ENCODE measurements around the gene ENTPD6. TPM values are rescaled to one million over a fixed set of nuclear protein-coding genes. Genes with fewer than 3 reads are reported as not detected.
A peak's percentile ranks its signal among the peaks of the same experiment; 100 is the strongest.

Gene ENTPD6
- total RNA-seq, 1 donor from 2014 or later, result 106 TPM

DNA sequence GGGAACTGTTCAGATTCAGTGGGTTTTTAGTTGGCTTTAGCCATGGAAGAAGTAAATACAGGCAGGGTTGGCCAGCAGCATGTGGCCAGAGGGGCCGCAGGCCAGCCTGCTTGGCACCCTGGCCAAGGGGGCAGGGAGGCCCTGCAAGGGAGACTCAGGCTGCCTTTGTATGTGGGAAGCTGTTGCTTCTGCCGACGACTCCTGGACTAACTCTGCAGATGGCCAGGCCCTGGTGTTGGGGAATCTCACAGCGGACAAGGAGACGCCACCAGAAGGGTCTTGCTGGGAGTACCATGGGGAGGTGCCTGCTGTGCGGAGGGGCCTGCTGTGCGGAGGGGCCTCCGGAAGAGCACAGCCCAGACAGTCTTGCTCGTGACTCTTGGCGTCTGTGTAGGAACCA, 77.5 kb downstream of the ENTPD6 start:
- peaks cover 92% of the 10 kb centered on the region for H3K36me3 ChIP-seq
- H3K27me3 ChIP-seq (ENCODE audit: low read depth), result no peaks in the 10 kb centered on the region
- H3K9me3 ChIP-seq (replicated peaks), result no peaks in the 10 kb centered on the region
- no peak overlapping the region for H3K4me3 ChIP-seq
- TF ChIP-seq, protein P1, sequence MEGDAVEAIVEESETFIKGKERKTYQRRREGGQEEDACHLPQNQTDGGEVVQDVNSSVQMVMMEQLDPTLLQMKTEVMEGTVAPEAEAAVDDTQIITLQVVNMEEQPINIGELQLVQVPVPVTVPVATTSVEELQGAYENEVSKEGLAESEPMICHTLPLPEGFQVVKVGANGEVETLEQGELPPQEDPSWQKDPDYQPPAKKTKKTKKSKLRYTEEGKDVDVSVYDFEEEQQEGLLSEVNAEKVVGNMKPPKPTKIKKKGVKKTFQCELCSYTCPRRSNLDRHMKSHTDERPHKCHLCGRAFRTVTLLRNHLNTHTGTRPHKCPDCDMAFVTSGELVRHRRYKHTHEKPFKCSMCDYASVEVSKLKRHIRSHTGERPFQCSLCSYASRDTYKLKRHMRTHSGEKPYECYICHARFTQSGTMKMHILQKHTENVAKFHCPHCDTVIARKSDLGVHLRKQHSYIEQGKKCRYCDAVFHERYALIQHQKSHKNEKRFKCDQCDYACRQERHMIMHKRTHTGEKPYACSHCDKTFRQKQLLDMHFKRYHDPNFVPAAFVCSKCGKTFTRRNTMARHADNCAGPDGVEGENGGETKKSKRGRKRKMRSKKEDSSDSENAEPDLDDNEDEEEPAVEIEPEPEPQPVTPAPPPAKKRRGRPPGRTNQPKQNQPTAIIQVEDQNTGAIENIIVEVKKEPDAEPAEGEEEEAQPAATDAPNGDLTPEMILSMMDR (IDR thresholded peaks at IDR 0.05; ENCODE audit: borderline replicate concordance), result no peak
- peak; percentile 14 for DNase-seq
- H3K27ac ChIP-seq (replicated peaks), result peak overlapping the region; percentile 87
- peaks cover 92% of the 10 kb centered on the region for H3K4me1 ChIP-seq
- intact Hi-C loops (cut with micrococcal nuclease), result no loop called here

DNA sequence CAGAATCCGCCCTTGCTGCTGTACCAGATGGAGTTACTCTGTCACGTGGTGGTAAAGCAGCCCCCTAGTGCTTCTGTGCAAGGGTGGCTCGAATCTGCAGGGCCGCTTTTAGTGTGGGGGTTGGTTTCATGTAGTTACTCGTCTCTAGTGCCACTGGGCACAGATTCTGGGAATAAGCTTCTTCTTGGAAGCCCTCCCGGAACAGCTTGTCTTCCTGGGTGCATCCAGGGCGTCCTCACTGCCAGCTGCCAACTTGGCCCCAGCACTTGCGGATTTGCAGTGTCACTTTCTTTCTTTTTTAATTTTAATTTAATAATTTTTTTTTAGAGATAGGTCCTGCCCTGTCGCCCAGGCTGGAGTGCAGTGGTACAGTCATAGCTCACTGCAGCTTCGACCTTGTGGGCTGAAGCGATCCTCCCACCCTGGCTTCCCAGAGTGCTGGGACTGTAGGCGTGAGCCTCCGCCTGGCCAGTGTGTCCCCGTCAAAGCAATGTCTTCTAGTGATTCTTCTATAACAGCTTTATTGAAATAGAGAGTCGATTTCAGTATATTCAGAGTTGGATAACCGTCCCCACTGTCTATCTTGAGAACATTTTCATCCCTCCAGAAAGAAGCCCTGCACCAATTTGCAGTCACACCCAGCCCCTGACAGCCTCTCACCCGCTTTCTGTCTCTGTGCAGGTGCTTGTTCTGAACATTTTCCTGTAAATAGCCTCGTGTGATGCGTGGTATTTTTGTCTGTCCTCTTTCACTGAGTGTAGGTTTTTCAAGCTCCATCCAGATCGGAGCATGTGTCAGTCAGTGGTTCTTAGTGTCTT, 78.2 kb downstream of the ENTPD6 start:
- H3K9me3 ChIP-seq (replicated peaks), result no peaks in the 10 kb centered on the region
- intact Hi-C loops (cut with micrococcal nuclease), result no loop called here

DNA sequence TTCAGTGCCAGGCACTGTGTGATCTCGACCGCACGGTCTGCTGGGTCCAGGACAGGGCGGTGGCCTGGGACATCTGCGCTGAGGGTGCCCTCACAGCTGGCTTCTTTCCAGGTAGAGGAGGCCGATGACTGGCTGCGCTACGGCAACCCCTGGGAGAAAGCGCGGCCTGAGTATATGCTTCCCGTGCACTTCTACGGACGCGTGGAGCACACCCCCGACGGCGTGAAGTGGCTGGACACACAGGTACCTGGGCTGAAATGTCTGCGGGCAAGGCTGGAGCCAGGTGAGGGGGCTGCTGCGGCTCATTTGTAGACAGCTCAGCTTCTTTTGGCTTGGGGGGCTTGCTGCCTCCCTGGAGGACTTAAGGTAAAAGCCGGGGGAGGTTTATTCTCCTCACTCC, 79.0 kb downstream of the ENTPD6 start:
- peak overlapping the region; percentile 87 for H3K27ac ChIP-seq (replicated peaks)
- no peaks in the 10 kb centered on the region for H3K9me3 ChIP-seq (replicated peaks)
- TF ChIP-seq, protein P1 (IDR thresholded peaks at IDR 0.05; ENCODE audit: borderline replicate concordance), result no peak
- no peak overlapping the region for H3K4me3 ChIP-seq
- peaks cover 95% of the 10 kb centered on the region for H3K36me3 ChIP-seq
- peaks cover 92% of the 10 kb centered on the region for H3K4me1 ChIP-seq
- no peaks in the 10 kb centered on the region for H3K27me3 ChIP-seq (ENCODE audit: low read depth)
- intact Hi-C loops (cut with micrococcal nuclease), result no loop called here
- peak; percentile 16 for DNase-seq

More for the DNA sequence above, 78.2 kb downstream of the ENTPD6 start:
- TF ChIP-seq, protein P1 (IDR thresholded peaks at IDR 0.05; ENCODE audit: borderline replicate concordance), result no peak
- peaks cover 95% of the 10 kb centered on the region for H3K36me3 ChIP-seq
- H3K4me3 ChIP-seq, result no peak overlapping the region
- H3K27me3 ChIP-seq (ENCODE audit: low read depth), result no peaks in the 10 kb centered on the region
- H3K27ac ChIP-seq (replicated peaks), result peak overlapping the region; percentile 87
- DNase-seq, result peak; percentile 23
- peaks cover 94% of the 10 kb centered on the region for H3K4me1 ChIP-seq

DNA sequence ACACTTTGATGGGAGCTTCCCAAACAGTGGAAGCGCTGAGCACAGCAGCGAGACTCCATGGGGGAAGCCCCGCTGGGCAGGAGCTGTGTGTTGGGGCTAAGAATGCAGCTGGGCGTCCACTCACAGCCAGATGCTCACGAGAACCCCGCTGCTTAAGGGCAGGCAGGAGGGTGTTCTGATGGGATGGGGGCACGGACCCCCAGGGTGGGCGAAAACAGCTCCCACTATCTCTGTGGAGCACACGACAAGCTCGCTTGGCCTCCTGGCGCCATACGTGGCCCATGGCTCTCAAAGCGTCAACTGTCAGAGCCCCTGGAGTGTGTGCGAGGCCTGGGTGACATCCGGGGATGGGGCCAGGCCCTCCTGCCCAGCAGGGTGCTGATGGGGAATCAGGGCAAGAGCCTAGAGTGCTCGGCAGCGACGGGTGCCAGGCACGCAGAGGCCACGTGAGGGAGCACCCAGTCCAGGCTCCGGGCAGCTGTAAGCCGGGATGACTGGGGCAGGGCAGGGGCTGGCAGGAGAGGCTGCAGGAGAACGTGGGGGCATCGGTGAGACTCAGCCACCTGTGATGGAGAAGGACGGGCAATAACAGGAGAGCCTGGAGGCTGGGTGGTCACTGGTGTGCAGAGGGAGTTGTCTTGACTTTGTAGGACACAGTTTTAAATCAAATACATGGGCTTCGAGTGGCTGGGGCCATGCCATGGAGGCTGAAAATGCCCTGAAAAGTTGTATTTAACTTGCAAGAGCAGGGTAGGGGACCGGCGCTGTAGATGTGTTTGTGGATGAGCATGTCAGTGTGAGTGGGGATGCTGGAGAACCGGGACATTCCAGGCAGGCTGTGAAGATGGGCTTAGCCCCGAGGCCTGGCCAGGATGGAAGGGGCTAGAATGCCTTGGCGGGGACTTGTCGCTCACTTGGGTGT, 79.6 kb downstream of the ENTPD6 start:
- no peaks in the 10 kb centered on the region for H3K27me3 ChIP-seq (ENCODE audit: low read depth)
- DNase-seq, result peak; percentile 71
- peaks cover 95% of the 10 kb centered on the region for H3K36me3 ChIP-seq
- intact Hi-C loops (cut with micrococcal nuclease), result no loop called here
- no peaks in the 10 kb centered on the region for H3K9me3 ChIP-seq (replicated peaks)
- TF ChIP-seq, protein P1 (IDR thresholded peaks at IDR 0.05; ENCODE audit: borderline replicate concordance), result peak; percentile 33
- H3K27ac ChIP-seq (replicated peaks), result peak overlapping the region; percentile 87
- no peak overlapping the region for H3K4me3 ChIP-seq
- H3K4me1 ChIP-seq, result peaks cover 97% of the 10 kb centered on the region

DNA sequence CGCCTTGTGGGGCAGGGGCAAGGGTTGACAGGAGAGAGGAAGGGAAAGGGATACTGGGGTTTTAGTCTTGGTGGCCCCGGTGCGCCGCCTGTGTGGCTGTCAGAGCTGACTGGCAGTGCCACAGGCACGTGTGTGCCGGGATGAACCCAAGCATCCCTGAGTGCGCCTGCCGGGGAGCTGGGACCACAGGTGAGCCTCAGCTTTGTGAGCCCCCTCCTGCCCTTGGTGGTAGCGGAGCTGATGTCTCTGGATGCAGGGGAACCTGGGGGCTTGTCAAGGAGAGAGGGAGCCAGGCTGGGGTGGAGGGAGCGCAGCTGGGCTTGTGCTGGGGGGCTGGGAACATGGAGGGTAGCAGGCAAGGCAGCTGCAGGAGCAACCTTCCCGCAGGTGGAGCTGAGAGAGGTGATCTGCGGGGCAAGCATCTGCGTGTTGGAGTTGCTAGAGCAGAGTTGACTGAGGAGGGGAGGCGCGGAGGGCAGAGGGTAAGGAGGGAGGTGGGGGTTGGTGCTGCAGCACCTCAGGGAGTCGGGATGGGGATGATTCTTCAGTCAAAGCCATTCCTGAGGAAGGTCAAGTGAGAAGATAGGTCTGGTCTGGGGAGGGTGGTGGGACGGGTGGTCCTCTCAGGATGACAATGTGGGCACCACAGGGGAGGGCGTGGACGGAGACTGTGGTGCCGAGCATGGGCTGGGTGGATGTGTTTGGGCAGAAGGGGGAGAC, 80.5 kb downstream of the ENTPD6 start:
- Histone ChIP-seq H3K36me3 (peaks cover 95% of the 10 kb centered on the region), H3K4me1 (peaks cover 91% of the 10 kb centered on the region), H3K9me3 (replicated peaks) (no peaks in the 10 kb centered on the region), H3K27me3 (ENCODE audit: low read depth) (no peaks in the 10 kb centered on the region), H3K4me3 (no peak overlapping the region), H3K27ac (replicated peaks) (peak overlapping the region; percentile 87)
- intact Hi-C loops (cut with micrococcal nuclease), result no loop called here
- TF ChIP-seq, protein P1 (IDR thresholded peaks at IDR 0.05; ENCODE audit: borderline replicate concordance), result no peak
- DNase-seq, result peak; percentile 14
